NCI-H345 treated with DMSO at 0.1 percent for 48 hours (cell line): Measurements from ENCODE around the gene RTP5.
"Not testable (repeated sequence)": the region's sequence is repeated elsewhere in the genome, so short reads cannot be mapped to it uniquely, and the experiment has no call there.

ENCODE experiments used
- DNase-seq: peaks from one replicate; lab custom pipeline; 2025; ENCODE audit not compliant: unreplicated experiment; lab: John Stamatoyannopoulos, UW

RTP5 gene

DNA sequence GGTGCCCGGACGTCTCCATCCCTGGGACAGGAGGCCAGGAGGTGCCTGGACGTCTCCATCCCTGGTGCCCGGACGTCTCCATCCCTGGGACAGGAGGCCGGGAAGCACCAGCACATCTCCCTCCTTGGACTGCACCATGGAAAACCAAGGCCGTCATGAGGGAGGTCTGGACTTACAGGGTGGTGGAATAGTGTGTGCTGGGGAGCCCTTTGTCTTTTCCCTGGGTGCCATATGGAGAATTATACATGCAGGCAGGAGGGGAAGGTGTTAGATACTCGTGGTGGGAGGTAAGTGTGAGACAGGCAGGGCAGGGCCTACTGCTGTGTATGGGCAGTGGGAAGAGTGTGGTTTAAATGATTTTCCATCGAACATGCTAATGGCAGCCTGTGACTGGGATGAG lies 52.9 kb downstream of the RTP5 start:
- no peak for DNase-seq

GRCh38 chr2:241922816-241923601 lies 53.5 kb downstream of the RTP5 start:
- DNase-seq: not testable (repeated sequence)
